Activated T-cell treated with anti-CD3 and anti-CD28 coated beads, Interleukin-2, amount 50 U/mL, for 24 hours (primary cell): Measurements from ENCODE around the gene CACNA1S.

Experiments used
- DNase-seq: peaks from one replicate; pipeline ENCODE4 v3.0.0-alpha.2; 2020
- H3K27ac Mint-ChIP-seq: 2 replicates; pipeline ENCODE4 v1.8.0; 2020; ENCODE audit warnings: mild to moderate bottlenecking, mixed read lengths
- H3K27me3 Mint-ChIP-seq: 2 replicates; pipeline ENCODE4 v1.8.0; 2020; ENCODE audit warnings: mixed read lengths
- H3K36me3 Mint-ChIP-seq: 2 replicates; pipeline ENCODE4 v1.8.0; 2020; ENCODE audit warnings: low read depth, mixed read lengths
- H3K4me1 Mint-ChIP-seq: 2 replicates; pipeline ENCODE4 v1.8.0; 2020; ENCODE audit warnings: low read depth, mixed read lengths
- H3K4me3 Mint-ChIP-seq: 2 replicates; pipeline ENCODE4 v1.8.0; 2020; ENCODE audit warnings: mild to moderate bottlenecking, moderate library complexity, mixed read lengths
- H3K9me3 Mint-ChIP-seq: 2 replicates; pipeline ENCODE4 v1.8.0; 2020; ENCODE audit warnings: mixed read lengths

The CACNA1S gene

GRCh38 chr1:201060586-201060985, 51.6 kb downstream of the CACNA1S start:
- no peak for DNase-seq
- Mint-ChIP-seq H3K27ac (no peak overlapping the region), H3K9me3 (no peaks in the 10 kb centered on the region), H3K36me3 (no peaks in the 10 kb centered on the region), H3K4me1 (peaks cover 17% of the 10 kb centered on the region), H3K4me3 (no peak overlapping the region), H3K27me3 (no peaks in the 10 kb centered on the region)

DNA sequence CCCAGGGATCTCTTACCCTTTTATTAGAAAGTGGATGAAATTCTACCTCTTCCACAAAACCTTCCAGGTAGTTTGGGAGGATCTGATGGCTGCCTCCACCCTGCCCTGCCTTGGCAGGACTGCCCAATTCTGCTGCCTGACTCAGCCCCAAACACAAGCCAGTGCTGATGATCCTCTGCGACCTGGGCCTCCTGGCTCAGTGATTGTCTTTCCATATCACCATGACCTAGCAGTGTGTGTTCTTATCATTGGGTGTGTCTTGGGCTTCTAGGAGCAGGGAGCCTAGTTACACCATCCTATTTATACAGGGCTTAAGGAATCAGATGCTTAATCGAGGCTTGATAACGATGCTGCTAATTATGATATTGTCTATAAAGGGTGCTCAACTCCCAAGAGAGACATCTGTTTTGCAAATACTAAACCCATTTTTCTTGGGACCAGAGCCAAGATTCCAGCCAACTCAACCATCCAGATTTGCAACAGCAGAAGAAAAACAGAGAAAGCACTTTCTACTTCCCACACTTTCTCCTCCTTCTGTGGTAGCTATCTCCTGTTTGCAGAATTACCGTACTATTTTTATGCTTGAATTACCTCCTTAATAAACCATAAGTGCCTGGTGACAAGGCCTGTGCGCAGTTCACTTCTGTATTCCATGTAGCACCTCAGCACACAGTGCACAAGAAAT, 52.2 kb downstream of the CACNA1S start:
- H3K4me1 Mint-ChIP-seq = peaks cover 17% of the 10 kb centered on the region
- no peaks in the 10 kb centered on the region for H3K9me3 Mint-ChIP-seq
- no peaks in the 10 kb centered on the region for H3K27me3 Mint-ChIP-seq
- DNase-seq = no peak
- H3K27ac Mint-ChIP-seq = no peak overlapping the region
- no peak overlapping the region for H3K4me3 Mint-ChIP-seq
- H3K36me3 Mint-ChIP-seq = no peaks in the 10 kb centered on the region

GRCh38 chr1:201059401-201059800, 52.8 kb downstream of the CACNA1S start:
- Mint-ChIP-seq H3K36me3 (no peaks in the 10 kb centered on the region), H3K4me3 (no peak overlapping the region), H3K27ac (no peak overlapping the region), H3K27me3 (no peaks in the 10 kb centered on the region), H3K4me1 (peaks cover 17% of the 10 kb centered on the region), H3K9me3 (no peaks in the 10 kb centered on the region)
- no peak for DNase-seq

- Mint-ChIP-seq H3K36me3 (no peaks in the 10 kb centered on the region), H3K27ac (no peak overlapping the region), H3K4me1 (peaks cover 24% of the 10 kb centered on the region), H3K4me3 (no peak overlapping the region), H3K9me3 (no peaks in the 10 kb centered on the region), H3K27me3 (no peaks in the 10 kb centered on the region)
- no peak for DNase-seq
Measured at GRCh38 chr1:201054091-201054543, 58.1 kb downstream of the CACNA1S start.

DNA sequence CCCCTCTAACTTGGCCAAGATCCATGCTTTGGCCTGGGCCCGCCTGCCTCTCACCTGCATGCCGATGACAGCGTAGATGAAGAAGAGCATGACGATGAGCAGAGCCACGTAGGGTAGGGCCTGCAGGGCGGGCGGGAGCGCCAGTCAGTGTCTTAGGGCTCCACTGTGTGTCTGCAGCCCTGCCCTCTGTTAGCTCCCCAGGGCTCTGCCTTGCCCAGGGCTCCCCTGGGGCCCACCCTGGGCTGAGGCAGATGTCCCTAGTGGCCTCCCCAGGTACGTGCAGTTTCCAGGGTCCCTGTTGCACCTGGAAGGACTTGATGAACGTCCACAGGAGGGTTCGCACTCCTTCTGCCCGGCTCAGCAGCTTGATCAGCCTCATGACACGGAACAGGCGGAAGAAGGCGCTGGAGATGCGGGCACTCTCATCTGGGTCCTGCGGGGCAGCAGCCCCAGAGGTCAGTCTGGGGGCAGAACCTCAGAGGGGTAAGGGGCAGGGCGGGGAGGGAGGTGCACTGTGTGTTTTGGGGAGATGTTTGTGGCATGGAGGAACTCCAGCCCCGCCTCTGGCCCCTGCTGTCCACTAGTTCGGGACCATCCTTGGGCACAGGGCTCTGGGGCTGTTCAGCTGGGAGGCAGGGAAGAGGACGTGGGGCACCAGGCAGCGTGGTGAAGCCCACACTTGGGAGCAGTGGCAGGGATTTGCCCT, 58.9 kb downstream of the CACNA1S start:
- no peak overlapping the region for H3K4me3 Mint-ChIP-seq
- H3K27ac Mint-ChIP-seq = no peak overlapping the region
- no peaks in the 10 kb centered on the region for H3K9me3 Mint-ChIP-seq
- H3K4me1 Mint-ChIP-seq = peaks cover 24% of the 10 kb centered on the region
- DNase-seq = no peak
- H3K36me3 Mint-ChIP-seq = no peaks in the 10 kb centered on the region
- H3K27me3 Mint-ChIP-seq = no peaks in the 10 kb centered on the region

GRCh38 chr1:201051399-201051798, 60.8 kb downstream of the CACNA1S start:
- H3K9me3 Mint-ChIP-seq = no peaks in the 10 kb centered on the region
- no peak overlapping the region for H3K27ac Mint-ChIP-seq
- no peak for DNase-seq
- no peaks in the 10 kb centered on the region for H3K36me3 Mint-ChIP-seq
- H3K27me3 Mint-ChIP-seq = no peaks in the 10 kb centered on the region
- no peak overlapping the region for H3K4me3 Mint-ChIP-seq
- peaks cover 7% of the 10 kb centered on the region for H3K4me1 Mint-ChIP-seq

GRCh38 chr1:201050515-201051277, 61.5 kb downstream of the CACNA1S start:
- no peak for DNase-seq
- no peaks in the 10 kb centered on the region for H3K36me3 Mint-ChIP-seq
- no peaks in the 10 kb centered on the region for H3K27me3 Mint-ChIP-seq
- H3K4me1 Mint-ChIP-seq = peaks cover 7% of the 10 kb centered on the region
- no peak overlapping the region for H3K27ac Mint-ChIP-seq
- H3K4me3 Mint-ChIP-seq = no peak overlapping the region
- H3K9me3 Mint-ChIP-seq = no peaks in the 10 kb centered on the region

DNA sequence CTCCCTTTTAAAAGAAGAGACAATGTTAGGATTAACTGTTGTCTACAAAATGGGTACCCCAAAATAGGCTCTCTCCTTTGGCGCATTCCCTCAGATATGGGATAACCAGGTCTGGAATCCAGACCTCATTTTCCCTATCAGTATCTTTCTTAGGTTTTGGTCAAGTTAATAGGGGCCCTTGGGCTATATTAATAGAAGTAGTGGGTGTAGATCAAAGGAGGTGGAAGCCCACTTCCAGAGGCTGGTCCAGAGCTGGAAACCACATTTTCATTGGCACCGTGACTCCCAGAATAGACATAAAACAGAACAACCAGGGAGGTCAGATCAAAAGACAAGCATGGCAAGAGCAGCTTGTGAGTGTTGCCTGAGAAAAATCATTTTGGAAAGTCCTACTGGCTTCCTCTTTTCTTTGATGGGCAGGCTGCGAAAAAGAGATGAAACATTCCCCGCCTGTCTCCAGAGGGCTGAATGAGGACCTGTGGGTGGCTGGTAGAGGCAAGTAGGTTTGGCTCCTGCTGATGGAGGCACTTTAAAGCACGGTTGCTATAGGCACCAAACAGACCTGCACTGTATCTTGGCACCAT, 62.9 kb downstream of the CACNA1S start:
- Mint-ChIP-seq H3K27me3 (no peaks in the 10 kb centered on the region), H3K27ac (no peak overlapping the region), H3K36me3 (no peaks in the 10 kb centered on the region), H3K4me3 (no peak overlapping the region), H3K9me3 (no peaks in the 10 kb centered on the region), H3K4me1 (peaks cover 7% of the 10 kb centered on the region)
- no peak for DNase-seq

- no peak overlapping the region for H3K27ac Mint-ChIP-seq
- no peak for DNase-seq
- no peaks in the 10 kb centered on the region for H3K9me3 Mint-ChIP-seq
- no peak overlapping the region for H3K4me3 Mint-ChIP-seq
- H3K27me3 Mint-ChIP-seq = no peaks in the 10 kb centered on the region
- H3K4me1 Mint-ChIP-seq = peaks cover 7% of the 10 kb centered on the region
- no peaks in the 10 kb centered on the region for H3K36me3 Mint-ChIP-seq
Measured at GRCh38 chr1:201048521-201048920, 63.7 kb downstream of the CACNA1S start.

GRCh38 chr1:201044119-201044518, 68.1 kb downstream of the CACNA1S start:
- H3K9me3 Mint-ChIP-seq = no peaks in the 10 kb centered on the region
- H3K4me3 Mint-ChIP-seq = no peak overlapping the region
- DNase-seq = no peak
- no peaks in the 10 kb centered on the region for H3K36me3 Mint-ChIP-seq
- peaks cover 3% of the 10 kb centered on the region for H3K4me1 Mint-ChIP-seq
- H3K27ac Mint-ChIP-seq = no peak overlapping the region
- H3K27me3 Mint-ChIP-seq = no peaks in the 10 kb centered on the region

DNA sequence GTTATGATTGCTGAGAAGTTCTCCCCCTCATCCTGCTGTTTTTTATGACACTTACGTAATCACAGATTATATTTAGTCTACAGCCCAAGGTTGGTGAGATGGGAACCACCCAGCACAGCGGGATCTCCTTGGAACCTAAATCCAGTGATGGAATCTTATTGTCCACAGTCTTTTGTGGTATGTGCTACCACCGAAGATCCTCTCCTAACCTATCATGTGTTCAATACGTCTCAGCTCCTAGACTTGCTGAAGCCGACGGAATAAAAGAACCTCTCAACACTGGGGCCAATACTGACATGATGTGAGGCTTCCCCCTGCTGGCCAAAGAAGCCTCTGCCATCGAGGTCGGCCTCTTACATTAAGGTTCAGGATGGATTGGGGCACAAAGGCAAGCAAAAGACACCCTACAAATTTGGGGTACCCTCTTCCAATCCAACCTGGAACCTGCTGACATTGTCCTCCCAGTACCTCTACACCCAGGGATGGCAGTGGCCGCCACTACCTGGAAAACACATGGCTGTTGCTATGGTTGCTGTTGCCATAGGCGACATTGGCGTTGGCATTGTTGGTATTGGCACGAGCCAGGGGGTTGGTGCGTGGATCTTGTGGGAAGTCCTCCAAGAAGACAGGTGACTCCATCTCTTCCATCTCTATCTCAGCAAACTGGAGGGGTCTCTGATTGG, 69.3 kb downstream of the CACNA1S start:
- no peak overlapping the region for H3K4me3 Mint-ChIP-seq
- no peaks in the 10 kb centered on the region for H3K36me3 Mint-ChIP-seq
- DNase-seq = peak; percentile 77
- H3K4me1 Mint-ChIP-seq = peaks cover 3% of the 10 kb centered on the region
- H3K27ac Mint-ChIP-seq = no peak overlapping the region
- H3K9me3 Mint-ChIP-seq = no peaks in the 10 kb centered on the region
- no peaks in the 10 kb centered on the region for H3K27me3 Mint-ChIP-seq

- no peaks in the 10 kb centered on the region for H3K9me3 Mint-ChIP-seq
- DNase-seq = no peak
- no peak overlapping the region for H3K27ac Mint-ChIP-seq
- no peaks in the 10 kb centered on the region for H3K36me3 Mint-ChIP-seq
- no peaks in the 10 kb centered on the region for H3K27me3 Mint-ChIP-seq
- H3K4me1 Mint-ChIP-seq = peaks cover 3% of the 10 kb centered on the region
- no peak overlapping the region for H3K4me3 Mint-ChIP-seq
Measured at GRCh38 chr1:201041011-201041410, 71.2 kb downstream of the CACNA1S start.

DNA sequence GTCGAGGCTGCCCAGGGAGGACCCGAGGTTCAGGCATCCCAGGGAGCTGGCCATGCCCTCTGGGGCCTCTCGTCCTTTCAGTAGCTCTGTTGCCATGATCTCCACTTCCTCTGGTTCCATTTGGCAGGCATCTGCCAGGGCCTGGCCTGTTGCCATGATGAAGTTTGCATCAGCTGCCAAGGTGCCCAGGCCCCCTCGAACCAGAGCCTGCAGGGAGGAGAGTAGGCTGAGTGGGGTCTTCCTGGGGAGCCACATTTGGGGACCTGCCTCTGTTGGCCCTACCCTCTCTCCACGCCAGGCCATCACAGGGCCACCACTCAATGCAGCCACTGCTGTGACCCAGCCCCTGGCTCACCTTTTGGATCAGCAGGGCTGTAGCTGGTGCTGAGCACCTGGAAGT, 72.3 kb downstream of the CACNA1S start:
- Mint-ChIP-seq H3K9me3 (no peaks in the 10 kb centered on the region), H3K4me3 (no peak overlapping the region), H3K27me3 (no peaks in the 10 kb centered on the region), H3K4me1 (peaks cover 3% of the 10 kb centered on the region), H3K27ac (no peak overlapping the region), H3K36me3 (no peaks in the 10 kb centered on the region)
- no peak for DNase-seq

DNA sequence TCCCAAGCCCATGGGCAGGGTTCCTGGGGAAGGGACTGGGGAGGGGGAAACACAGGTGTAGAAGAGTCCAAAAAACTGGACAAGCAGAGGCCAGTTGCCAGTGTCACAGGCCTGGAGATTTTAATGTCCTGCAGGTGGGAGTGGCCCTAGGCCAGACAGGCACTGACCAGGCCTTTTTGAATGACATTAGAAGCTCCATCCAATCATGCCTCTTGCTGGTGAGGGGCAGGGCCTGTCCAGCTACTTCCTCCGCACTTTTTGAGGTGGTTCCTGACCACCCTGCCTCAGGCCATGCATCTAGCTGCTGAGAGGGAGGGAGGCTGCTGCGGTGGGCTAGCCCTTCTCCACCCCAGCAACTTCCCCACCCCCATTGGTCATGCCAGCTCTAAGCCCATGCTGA, 72.8 kb downstream of the CACNA1S start:
- H3K9me3 Mint-ChIP-seq = no peaks in the 10 kb centered on the region
- DNase-seq = no peak
- H3K36me3 Mint-ChIP-seq = no peaks in the 10 kb centered on the region
- H3K4me1 Mint-ChIP-seq = peaks cover 3% of the 10 kb centered on the region
- H3K27me3 Mint-ChIP-seq = no peaks in the 10 kb centered on the region
- H3K27ac Mint-ChIP-seq = no peak overlapping the region
- no peak overlapping the region for H3K4me3 Mint-ChIP-seq
